ENCODE data around the gene FBXW8.

FBXW8 gene

GRCh38 chr12:117042171-117042842 is 131.6 kb downstream of the FBXW8 start:
- no peak for TF ChIP-seq CTCF (IDR thresholded peaks at IDR 0.05; ENCODE audit: control insufficient read depth, insufficient read depth, low read depth, low read length, missing control alignments)
- no peak overlapping the region for H3K4me3 ChIP-seq (ENCODE audit: control insufficient read depth, low read depth, low read length)
- DNase-seq (ENCODE audit: low read depth) = no peak

- TF ChIP-seq CTCF (IDR thresholded peaks at IDR 0.05; ENCODE audit: control insufficient read depth, insufficient read depth, low read depth, low read length, missing control alignments) = no peak
- no peak for DNase-seq (ENCODE audit: low read depth)
- H3K4me3 ChIP-seq (ENCODE audit: control insufficient read depth, low read depth, low read length) = no peak overlapping the region
Measured at GRCh38 chr12:117042862-117043261, 132.1 kb downstream of the FBXW8 start.

GRCh38 chr12:117044311-117044710 is 133.6 kb downstream of the FBXW8 start:
- TF ChIP-seq CTCF (IDR thresholded peaks at IDR 0.05; ENCODE audit: control insufficient read depth, insufficient read depth, low read depth, low read length, missing control alignments) = no peak
- H3K4me3 ChIP-seq (ENCODE audit: control insufficient read depth, low read depth, low read length) = no peak overlapping the region
- DNase-seq (ENCODE audit: low read depth) = no peak

- no peak overlapping the region for H3K4me3 ChIP-seq (ENCODE audit: control insufficient read depth, low read depth, low read length)
- no peak for TF ChIP-seq CTCF (IDR thresholded peaks at IDR 0.05; ENCODE audit: control insufficient read depth, insufficient read depth, low read depth, low read length, missing control alignments)
- no peak for DNase-seq (ENCODE audit: low read depth)
Measured at GRCh38 chr12:117044790-117045159, 134.0 kb downstream of the FBXW8 start.

GRCh38 chr12:117045160-117046010 is 134.6 kb downstream of the FBXW8 start:
- no peak for TF ChIP-seq CTCF (IDR thresholded peaks at IDR 0.05; ENCODE audit: control insufficient read depth, insufficient read depth, low read depth, low read length, missing control alignments)
- H3K4me3 ChIP-seq (ENCODE audit: control insufficient read depth, low read depth, low read length) = no peak overlapping the region
- DNase-seq (ENCODE audit: low read depth) = no peak

- H3K4me3 ChIP-seq (ENCODE audit: control insufficient read depth, low read depth, low read length) = no peak overlapping the region
- TF ChIP-seq CTCF (IDR thresholded peaks at IDR 0.05; ENCODE audit: control insufficient read depth, insufficient read depth, low read depth, low read length, missing control alignments) = no peak
- no peak for DNase-seq (ENCODE audit: low read depth)
Measured at GRCh38 chr12:117046011-117046369, 135.2 kb downstream of the FBXW8 start.
